Measurements from ENCODE around the gene STUB1. TPM values are rescaled to one million over a fixed set of nuclear protein-coding genes. Genes with fewer than 3 reads are reported as not detected.

STUB1 gene
- total RNA-seq, 1 experiment from 2014 or later, result 111 TPM

DNA sequence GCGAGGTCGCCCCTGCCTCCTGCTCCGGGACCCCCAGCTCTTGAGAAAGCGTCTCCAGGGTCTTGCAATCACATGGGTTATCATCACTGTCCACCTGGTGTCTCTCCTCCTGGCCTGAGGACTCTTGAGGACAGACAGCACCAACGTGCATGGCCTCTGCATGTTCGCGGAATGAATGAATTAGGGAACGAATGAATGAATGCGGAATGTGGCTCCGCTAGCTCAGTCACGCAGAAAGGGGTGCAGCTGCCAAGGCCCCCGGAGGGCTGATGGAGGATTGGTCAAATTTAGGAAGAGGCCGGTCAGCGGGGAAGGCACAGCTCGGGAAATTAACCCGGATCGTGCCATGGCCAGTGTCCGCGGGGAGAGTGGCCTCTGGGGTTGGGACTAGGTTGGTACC lies 22.1 kb downstream of the STUB1 start:
- intact Hi-C loops (cut with micrococcal nuclease), result no loop called here
- no peaks in the 10 kb centered on the region for H3K9me3 ChIP-seq (ENCODE audit: control insufficient read depth in 1 of 2, insufficient read depth in 1 of 2, low read depth in 1 of 2, low read length in 2 of 2)
- no TSS peak for BruUV-seq (replicated peaks)

DNA sequence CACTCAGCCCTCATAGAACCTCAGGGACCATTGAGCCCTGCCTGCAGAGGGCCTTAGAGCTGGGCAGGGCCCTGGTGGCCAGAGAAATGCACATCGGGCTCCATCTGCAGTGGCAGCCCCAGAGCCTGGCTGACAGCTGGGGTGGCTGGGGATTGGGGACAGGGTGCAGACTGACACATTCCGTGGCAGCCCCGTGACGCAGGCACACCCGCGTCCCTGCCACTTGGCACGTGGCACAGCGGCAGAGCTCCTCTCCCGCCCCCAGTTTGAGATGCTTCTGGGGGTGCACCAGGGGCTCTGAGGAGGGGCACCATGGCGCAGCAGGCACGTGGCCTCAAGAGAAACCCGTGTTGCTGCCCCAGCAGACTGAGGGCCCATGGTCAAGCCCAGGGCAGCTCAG lies 23.2 kb downstream of the STUB1 start:
- ChIA-PET POLR2A (no interaction called here), CTCF (interaction anchor here (1.2 kb wide), 1 partner anchor 17 kb away, joined by 3 read pairs; no protein-coding TSS in a partner anchor), RAD21 (ENCODE audit: low non-redundant PET in 1 of 2, low total read pairs in 2 of 2, uncharacterized antibody in 2 of 2, unreplicated experiment in 2 of 2) (no interaction called here)
- H3K4me3 ChIP-seq (replicated peaks in 1 of 2; ENCODE audit: low read depth in 1 of 2, low read length in 2 of 2), result no peak overlapping the region; a peak in 1 of 4 replicates
- ATAC-seq (no peak), DNase-seq (ENCODE audit: low read depth, low spot score) (no peak)
- no peak overlapping the region for H3K9ac ChIP-seq (ENCODE audit: low read length)
- H3K79me2 ChIP-seq (ENCODE audit: insufficient read depth, low read length), result peaks cover 38% of the 10 kb centered on the region
- H3K4me1 ChIP-seq (ENCODE audit: control insufficient read depth in 1 of 2, insufficient read depth in 2 of 2, low read length in 2 of 2), result peaks cover 0 to 21% of the 10 kb centered on the region in 2 experiments; a peak in 3 of 4 replicates
- TF ChIP-seq FOSL1 (IDR thresholded peaks at IDR 0.05; ENCODE audit: low read depth) (no peak), EZH2phosphoT487 (IDR thresholded peaks at IDR 0.05; ENCODE audit: borderline replicate concordance) (no peak), SIN3A (IDR thresholded peaks at IDR 0.05; ENCODE audit: low read depth) (no peak), TCF7L2 (IDR thresholded peaks at IDR 0.05; ENCODE audit: borderline replicate concordance, extremely low read depth, insufficient read depth, insufficient read length) (no peak), JUND (IDR thresholded peaks at IDR 0.05) (no peak), POLR2AphosphoS5 (IDR thresholded peaks at IDR 0.05; ENCODE audit: low read depth, low read length) (no peak), YY1 (IDR thresholded peaks at IDR 0.05; ENCODE audit: extremely low read depth, insufficient replicate concordance, low read depth, low read length) (no peak), EGR1 (IDR thresholded peaks at IDR 0.05; ENCODE audit: low read depth) (no peak), ELF1 (IDR thresholded peaks at IDR 0.05; ENCODE audit: borderline replicate concordance, low read depth) (no peak)
- TF ChIP-seq, protein P1, sequence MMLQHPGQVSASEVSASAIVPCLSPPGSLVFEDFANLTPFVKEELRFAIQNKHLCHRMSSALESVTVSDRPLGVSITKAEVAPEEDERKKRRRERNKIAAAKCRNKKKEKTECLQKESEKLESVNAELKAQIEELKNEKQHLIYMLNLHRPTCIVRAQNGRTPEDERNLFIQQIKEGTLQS (IDR thresholded peaks at IDR 0.05), result no peak
- intact Hi-C loops (cut with micrococcal nuclease), result no loop called here
- no peak overlapping the region for H3K4me2 ChIP-seq (ENCODE audit: low read length)
- H3K27ac ChIP-seq (ENCODE audit: low read depth, low read length), result no peak overlapping the region; the same call in 1 of the 2 replicates
- no peak overlapping the region for H2AFZ ChIP-seq (ENCODE audit: low read depth, low read length, poor library complexity, severe bottlenecking)
- H3K9me3 ChIP-seq (ENCODE audit: control insufficient read depth in 1 of 2, insufficient read depth in 1 of 2, low read depth in 1 of 2, low read length in 2 of 2), result no peaks in the 10 kb centered on the region
- H3K36me3 ChIP-seq (ENCODE audit: control insufficient read depth in 1 of 2, insufficient read depth in 2 of 2, low read length in 2 of 2), result no peaks in the 10 kb centered on the region; a peak in 2 of 4 replicates
- BruUV-seq (replicated peaks), result no TSS peak
- H3K9me2 ChIP-seq (ENCODE audit: insufficient read depth), result no peaks in the 10 kb centered on the region
- no peaks in the 10 kb centered on the region for H3K27me3 ChIP-seq (ENCODE audit: insufficient read depth, low read length)
- no peaks in the 10 kb centered on the region for H4K20me1 ChIP-seq (ENCODE audit: insufficient read depth)

More for the DNA sequence above, 22.1 kb downstream of the STUB1 start:
- Histone ChIP-seq H3K4me2 (ENCODE audit: low read length) (no peak overlapping the region), H3K27me3 (ENCODE audit: insufficient read depth, low read length) (no peaks in the 10 kb centered on the region), H2AFZ (ENCODE audit: low read depth, low read length, poor library complexity, severe bottlenecking) (no peak overlapping the region), H3K27ac (ENCODE audit: low read depth, low read length) (no peak overlapping the region), H3K4me3 (replicated peaks in 1 of 2; ENCODE audit: low read depth in 1 of 2, low read length in 2 of 2) (no peak overlapping the region), H3K79me2 (ENCODE audit: insufficient read depth, low read length) (peaks cover 38% of the 10 kb centered on the region), H3K9ac (ENCODE audit: low read length) (no peak overlapping the region), H3K9me2 (ENCODE audit: insufficient read depth) (no peaks in the 10 kb centered on the region), H3K4me1 (ENCODE audit: control insufficient read depth in 1 of 2, insufficient read depth in 2 of 2, low read length in 2 of 2) (peaks cover 0 to 21% of the 10 kb centered on the region in 2 experiments; a peak in 3 of 4 replicates), H4K20me1 (ENCODE audit: insufficient read depth) (no peaks in the 10 kb centered on the region), H3K36me3 (ENCODE audit: control insufficient read depth in 1 of 2, insufficient read depth in 2 of 2, low read length in 2 of 2) (no peaks in the 10 kb centered on the region; a peak in 2 of 4 replicates)
- ChIA-PET POLR2A (no interaction called here), RAD21 (ENCODE audit: low non-redundant PET in 1 of 2, low total read pairs in 2 of 2, uncharacterized antibody in 2 of 2, unreplicated experiment in 2 of 2) (no interaction called here), CTCF (no interaction called here)
- ATAC-seq, result no peak
- no peak for TF ChIP-seq RAD21 (IDR thresholded peaks at IDR 0.05; ENCODE audit: low read depth)
- TF ChIP-seq ZFX (IDR thresholded peaks at IDR 0.05), result no peak
- TF ChIP-seq, protein P2, sequence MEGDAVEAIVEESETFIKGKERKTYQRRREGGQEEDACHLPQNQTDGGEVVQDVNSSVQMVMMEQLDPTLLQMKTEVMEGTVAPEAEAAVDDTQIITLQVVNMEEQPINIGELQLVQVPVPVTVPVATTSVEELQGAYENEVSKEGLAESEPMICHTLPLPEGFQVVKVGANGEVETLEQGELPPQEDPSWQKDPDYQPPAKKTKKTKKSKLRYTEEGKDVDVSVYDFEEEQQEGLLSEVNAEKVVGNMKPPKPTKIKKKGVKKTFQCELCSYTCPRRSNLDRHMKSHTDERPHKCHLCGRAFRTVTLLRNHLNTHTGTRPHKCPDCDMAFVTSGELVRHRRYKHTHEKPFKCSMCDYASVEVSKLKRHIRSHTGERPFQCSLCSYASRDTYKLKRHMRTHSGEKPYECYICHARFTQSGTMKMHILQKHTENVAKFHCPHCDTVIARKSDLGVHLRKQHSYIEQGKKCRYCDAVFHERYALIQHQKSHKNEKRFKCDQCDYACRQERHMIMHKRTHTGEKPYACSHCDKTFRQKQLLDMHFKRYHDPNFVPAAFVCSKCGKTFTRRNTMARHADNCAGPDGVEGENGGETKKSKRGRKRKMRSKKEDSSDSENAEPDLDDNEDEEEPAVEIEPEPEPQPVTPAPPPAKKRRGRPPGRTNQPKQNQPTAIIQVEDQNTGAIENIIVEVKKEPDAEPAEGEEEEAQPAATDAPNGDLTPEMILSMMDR (IDR thresholded peaks at IDR 0.05 in 2 of 3, conservative IDR thresholded peaks at IDR 0.05 in 1 of 3; ENCODE audit: borderline replicate concordance in 1 of 3, insufficient read depth in 1 of 3, low read depth in 2 of 3, low read length in 2 of 3), result no peak
- TF ChIP-seq SP1 (IDR thresholded peaks at IDR 0.05; ENCODE audit: low read depth), result no peak
- TF ChIP-seq, protein P1 (IDR thresholded peaks at IDR 0.05), result no peak
- no peak for DNase-seq (ENCODE audit: low read depth, low spot score)
